B cell (primary cell): Measurements from ENCODE around the gene KRTAP1-4. TPM values are rescaled to one million over a fixed set of nuclear protein-coding genes. Genes with fewer than 3 reads are reported as not detected.

Experiments
- ATAC-seq: fragments of 200-7000 bp; cut with Tn5 transposase; one replicate; pipeline ENCODE4 v1.10.0; 2021; ENCODE audit warnings: low read depth, mild to moderate bottlenecking, moderate number of reproducible peaks, moderate library complexity
- CTCF ChIA-PET: fragments of 350-600 bp; sonication (Branson Sonifier 250); formaldehyde crosslinking; loops from one replicate; lab custom pipeline; 2021; ENCODE audit warnings: antibody characterized with exemption, inconsistent platforms; lab: Charles Lee
- POLR2A ChIA-PET: fragments of 350-600 bp; sonication (Branson Sonifier 250); formaldehyde crosslinking; loops from one replicate; lab custom pipeline; 2021; ENCODE audit warnings: antibody characterized with exemption; lab: Charles Lee
- DNase-seq: peaks from one replicate; pipeline ENCODE4 v3.0.0; 2013
- H2AFZ ChIP-seq: 2 replicates; pipeline ENCODE4 v1.6.1; 2012; ENCODE audit warnings: mild to moderate bottlenecking, low read depth, low read length; ENCODE audit not compliant: insufficient read depth, poor library complexity, severe bottlenecking
- H3K27ac ChIP-seq, 2 donors: 1 replicate in 1 of 2; 2 replicates in 1 of 2; pipeline ENCODE4 v1.5.1; 2012 to 2013; ENCODE audit warnings: low read length in 2 of 2, mild to moderate bottlenecking in 2 of 2, moderate library complexity in 1 of 2
- H3K27me3 ChIP-seq, 4 experiments: fragments of 200-600 bp in 1 of 4; sonication (generic) in 1 of 4; replicated peaks in 1 of 4; 1 replicate in 2 of 4; 2 replicates in 2 of 4; pipeline versions ENCODE4 v1.6.1 to v1.7.0; 2013 to 2016; ENCODE audit warnings: low read length in 3 of 4, mild to moderate bottlenecking in 2 of 4, mixed read lengths in 1 of 4, moderate library complexity in 1 of 4; ENCODE audit not compliant: insufficient read depth in 4 of 4, control insufficient read depth in 3 of 4; ENCODE audit errors: control extremely low read depth in 1 of 4
- H3K36me3 ChIP-seq, 2 experiments: replicated peaks in 1 of 2; 1 replicate in 1 of 2; 2 replicates in 1 of 2; pipeline versions ENCODE4 v1.6.1 to v1.7.1; 2013; ENCODE audit warnings: low read length in 1 of 2; ENCODE audit not compliant: insufficient read depth in 2 of 2, control insufficient read depth in 1 of 2; ENCODE audit errors: control extremely low read depth in 1 of 2, extremely low read depth in 1 of 2
- H3K4me1 ChIP-seq, 2 donors: fragments of 200-600 bp in 1 of 2; sonication (generic) in 1 of 2; 1 replicate in 1 of 2; 2 replicates in 1 of 2; pipeline versions ENCODE4 v1.5.1 to v1.6.1; 2013 to 2017; ENCODE audit warnings: low read length in 2 of 2; ENCODE audit not compliant: control insufficient read depth in 2 of 2, insufficient read depth in 2 of 2
- H3K4me2 ChIP-seq: replicated peaks from 2 replicates; pipeline ENCODE3; 2012; ENCODE audit warnings: mild to moderate bottlenecking, low read depth, low read length; ENCODE audit not compliant: poor library complexity, severe bottlenecking
- H3K4me3 ChIP-seq, 5 experiments: fragments of 200-600 bp in 1 of 5; sonication (generic) in 1 of 5; 1 replicate in 3 of 5; 2 replicates in 2 of 5; pipeline versions ENCODE4 v1.5.1 to v1.7.0; 2011 to 2016; ENCODE audit warnings: low read length in 4 of 5, mild to moderate bottlenecking in 4 of 5, low read depth in 2 of 5, control low read depth in 1 of 5, moderate library complexity in 1 of 5; ENCODE audit not compliant: insufficient read depth in 1 of 5; ENCODE audit errors: control extremely low read depth in 1 of 5, extremely low read depth in 1 of 5
- H3K79me2 ChIP-seq: fragments of 200-600 bp; sonication (generic); one replicate; pipeline ENCODE4 v1.6.0; 2016; ENCODE audit warnings: low read length; ENCODE audit not compliant: control insufficient read depth, insufficient read depth
- H3K9ac ChIP-seq: fragments of 200-600 bp; sonication (generic); 2 replicates; pipeline ENCODE4 v1.6.1; 2017; ENCODE audit warnings: mild to moderate bottlenecking, low read length, moderate library complexity
- H3K9me3 ChIP-seq, 3 donors: one replicate each; pipeline versions ENCODE4 v1.6.1 to v1.7.1; 2013; ENCODE audit warnings: low read length in 2 of 3; ENCODE audit not compliant: control insufficient read depth in 2 of 3, insufficient read depth in 1 of 3; ENCODE audit errors: control extremely low read depth in 1 of 3
- H4K20me1 ChIP-seq: 2 replicates; pipeline ENCODE4 v1.6.0; 2012; ENCODE audit warnings: mild to moderate bottlenecking, low read length; ENCODE audit not compliant: insufficient read depth, control insufficient read depth, poor library complexity, severe bottlenecking
- H3K27ac Mint-ChIP-seq: one replicate; pipeline ENCODE4 v1.8.0; 2021; ENCODE audit warnings: mixed read lengths
- H3K27me3 Mint-ChIP-seq: one replicate; pipeline ENCODE4 v1.8.0; 2021; ENCODE audit warnings: mixed read lengths
- H3K4me1 Mint-ChIP-seq: one replicate; pipeline ENCODE4 v1.8.0; 2021; ENCODE audit warnings: mixed read lengths
- H3K4me3 Mint-ChIP-seq: one replicate; pipeline ENCODE4 v1.8.0; 2021; ENCODE audit warnings: mixed read lengths
- H3K9me3 Mint-ChIP-seq: one replicate; pipeline ENCODE4 v1.8.0; 2022; ENCODE audit warnings: mixed read lengths; ENCODE audit not compliant: insufficient read depth
- EZH2 ChIP-seq: IDR thresholded peaks from 2 replicates; pipeline ENCODE4 v1.6.1; 2012; ENCODE audit warnings: borderline replicate concordance, low read depth, mild to moderate bottlenecking, moderate library complexity, low read length; ENCODE audit not compliant: insufficient read depth, poor library complexity, severe bottlenecking
- WGBS: methylation state at CpG from one replicate; pipeline ENCODE4 v1.1.5; 2013; ENCODE audit warnings: missing lambda C conversion rate; ENCODE audit not compliant: insufficient coverage; 5-methylcytosine and 5-hydroxymethylcytosine counted together
- intact Hi-C: fragments of 100-400 bp; cut with micrococcal nuclease; formaldehyde crosslinking; loops from one replicate; pipeline ENCODE4 v1.10.0; 2022
- polyA plus RNA-seq: library from polyadenylated mRNA; depleted of rRNA; stranded (reverse); fragments of >200 nt; gene quantifications from 2 replicates; pipeline ENCODE4 v1.2.3, GENCODE V29; 2012
- total RNA-seq, 2 donors: library from RNA; stranded (reverse); fragments of 120-200 nt in 1 of 2; gene quantifications; 1 replicate in 1 of 2; 2 replicates in 1 of 2; pipeline versions ENCODE4 v1.2.3 to v1.2.4, GENCODE V29; 2013 to 2022
- TF ChIP-seq, protein P1 (sequence below): fragments of 200-600 bp; IDR thresholded peaks from one replicate; pipeline ENCODE4 v1.8.0; 2022; ENCODE audit warnings: antibody characterized with exemption, mild to moderate bottlenecking

The KRTAP1-4 gene
- total and polyA plus RNA-seq, 2 donors (not counting 1 experiment from before 2014, with no cell fraction given), result not detected

DNA sequence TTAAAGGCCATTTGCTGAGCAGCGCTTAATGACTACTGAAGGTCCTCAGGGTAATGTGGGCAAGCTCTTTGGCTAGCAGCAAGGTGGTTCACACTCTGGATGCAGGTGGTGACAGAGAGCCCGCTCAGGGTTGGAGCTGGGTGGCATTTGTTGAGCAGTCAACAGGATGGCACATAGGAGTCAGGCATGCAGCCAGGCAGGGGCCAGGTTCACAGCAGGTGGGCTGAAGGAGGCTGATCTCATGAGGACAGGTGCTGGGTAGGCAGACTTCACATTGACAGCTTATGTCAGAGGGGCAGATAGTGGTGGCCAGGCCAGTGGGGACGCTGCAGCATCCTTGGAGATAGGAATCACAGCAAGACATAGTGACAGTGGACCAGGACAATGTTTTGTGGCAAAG is 25.6 kb downstream of the KRTAP1-4 start:
- intact Hi-C loops, result no loop called here
- H3K9me3 Mint-ChIP-seq, result no peaks in the 10 kb centered on the region
- Histone ChIP-seq H3K36me3 (no peaks in the 10 kb centered on the region), H3K4me2 (no peak overlapping the region), H3K27me3 (no peaks in the 10 kb centered on the region), H3K79me2 (no peaks in the 10 kb centered on the region), H3K4me3 (no peak overlapping the region), H3K4me1 (no peaks in the 10 kb centered on the region), H4K20me1 (no peaks in the 10 kb centered on the region), H3K27ac (no peak overlapping the region), H3K9ac (no peak overlapping the region), H2AFZ (no peak overlapping the region), H3K9me3 (peaks cover 0 to 1% (median 0%) of the 10 kb centered on the region in 3 donors)
- H3K27me3 Mint-ChIP-seq, result peaks cover 24% of the 10 kb centered on the region
- DNase-seq (no peak), ATAC-seq (no peak)
- POLR2A ChIA-PET, result no interaction called here
- TF ChIP-seq EZH2, result no peak
- TF ChIP-seq, protein P1, sequence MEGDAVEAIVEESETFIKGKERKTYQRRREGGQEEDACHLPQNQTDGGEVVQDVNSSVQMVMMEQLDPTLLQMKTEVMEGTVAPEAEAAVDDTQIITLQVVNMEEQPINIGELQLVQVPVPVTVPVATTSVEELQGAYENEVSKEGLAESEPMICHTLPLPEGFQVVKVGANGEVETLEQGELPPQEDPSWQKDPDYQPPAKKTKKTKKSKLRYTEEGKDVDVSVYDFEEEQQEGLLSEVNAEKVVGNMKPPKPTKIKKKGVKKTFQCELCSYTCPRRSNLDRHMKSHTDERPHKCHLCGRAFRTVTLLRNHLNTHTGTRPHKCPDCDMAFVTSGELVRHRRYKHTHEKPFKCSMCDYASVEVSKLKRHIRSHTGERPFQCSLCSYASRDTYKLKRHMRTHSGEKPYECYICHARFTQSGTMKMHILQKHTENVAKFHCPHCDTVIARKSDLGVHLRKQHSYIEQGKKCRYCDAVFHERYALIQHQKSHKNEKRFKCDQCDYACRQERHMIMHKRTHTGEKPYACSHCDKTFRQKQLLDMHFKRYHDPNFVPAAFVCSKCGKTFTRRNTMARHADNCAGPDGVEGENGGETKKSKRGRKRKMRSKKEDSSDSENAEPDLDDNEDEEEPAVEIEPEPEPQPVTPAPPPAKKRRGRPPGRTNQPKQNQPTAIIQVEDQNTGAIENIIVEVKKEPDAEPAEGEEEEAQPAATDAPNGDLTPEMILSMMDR, result no peak
- no peak overlapping the region for H3K4me3 Mint-ChIP-seq
- CTCF ChIA-PET, result no interaction called here
- H3K27ac Mint-ChIP-seq, result no peak overlapping the region
- WGBS, result 89% methylated on average over 3 of the region's 3 CpGs
- H3K4me1 Mint-ChIP-seq, result no peaks in the 10 kb centered on the region

DNA sequence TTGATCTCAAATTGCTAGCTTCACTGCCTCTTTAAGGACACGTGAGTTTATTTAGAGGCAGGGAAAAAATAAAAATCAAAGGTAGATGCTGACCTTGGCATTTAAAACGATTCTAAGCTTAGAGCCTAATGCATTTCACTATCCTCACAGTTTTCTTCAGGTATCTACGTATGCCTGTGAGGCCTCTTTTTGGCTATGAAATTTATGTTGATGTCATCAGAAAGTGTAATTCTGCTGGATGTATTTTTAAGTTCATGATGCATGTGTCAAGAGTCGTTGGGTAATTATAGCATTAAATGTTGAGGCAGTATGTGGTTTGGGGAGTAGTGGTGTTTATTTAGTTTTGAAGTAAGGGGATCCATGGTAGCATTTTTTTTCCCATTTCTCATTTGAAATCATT is 26.1 kb downstream of the KRTAP1-4 start:
- H3K79me2 ChIP-seq, result no peaks in the 10 kb centered on the region
- H4K20me1 ChIP-seq, result no peaks in the 10 kb centered on the region
- no peaks in the 10 kb centered on the region for H3K4me1 Mint-ChIP-seq
- ATAC-seq (no peak), DNase-seq (no peak)
- ChIA-PET CTCF (no interaction called here), POLR2A (no interaction called here)
- H3K4me3 ChIP-seq, result no peak overlapping the region
- no peaks in the 10 kb centered on the region for H3K4me1 ChIP-seq
- no peak overlapping the region for H3K27ac ChIP-seq
- H3K27me3 ChIP-seq, result no peaks in the 10 kb centered on the region
- H3K4me2 ChIP-seq, result no peak overlapping the region
- no peak for TF ChIP-seq EZH2
- TF ChIP-seq, protein P1, result no peak
- no peak overlapping the region for H3K4me3 Mint-ChIP-seq
- no peak overlapping the region for H3K27ac Mint-ChIP-seq
- H3K9ac ChIP-seq, result no peak overlapping the region
- no peaks in the 10 kb centered on the region for H3K36me3 ChIP-seq
- no peak overlapping the region for H2AFZ ChIP-seq
- H3K27me3 Mint-ChIP-seq, result peaks cover 27% of the 10 kb centered on the region
- H3K9me3 Mint-ChIP-seq, result no peaks in the 10 kb centered on the region
- intact Hi-C loops, result no loop called here
- WGBS, result 100% methylated on average over 1 of the region's 4 CpGs
- H3K9me3 ChIP-seq, result peaks cover 0 to 1% (median 0%) of the 10 kb centered on the region in 3 donors
